ENCODE measurements around the gene CXorf65.

The CXorf65 gene

DNA sequence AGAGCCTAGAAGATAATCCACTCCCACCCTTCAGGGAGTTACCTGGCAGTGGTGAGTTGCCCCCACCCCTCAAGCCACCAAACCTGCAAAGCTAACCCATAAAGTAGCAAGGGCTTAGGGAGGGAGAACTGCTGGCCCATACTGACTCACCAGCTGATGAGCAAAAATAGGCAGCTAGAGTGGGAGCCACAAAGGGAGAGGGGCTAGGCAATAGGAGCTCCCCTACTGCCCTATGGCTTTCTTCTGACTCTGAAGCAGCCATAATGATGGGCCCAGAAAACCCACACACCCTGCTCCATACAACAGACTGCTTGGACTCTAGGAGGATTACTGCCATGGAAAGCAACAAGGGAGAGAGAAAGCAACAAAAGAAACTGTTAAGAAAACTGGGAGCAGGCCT, 46.4 kb downstream of the CXorf65 start:
- DNase-seq: no peak

GRCh38 chrX:71057848-71058530, 48.6 kb downstream of the CXorf65 start:
- no peak for DNase-seq

DNA sequence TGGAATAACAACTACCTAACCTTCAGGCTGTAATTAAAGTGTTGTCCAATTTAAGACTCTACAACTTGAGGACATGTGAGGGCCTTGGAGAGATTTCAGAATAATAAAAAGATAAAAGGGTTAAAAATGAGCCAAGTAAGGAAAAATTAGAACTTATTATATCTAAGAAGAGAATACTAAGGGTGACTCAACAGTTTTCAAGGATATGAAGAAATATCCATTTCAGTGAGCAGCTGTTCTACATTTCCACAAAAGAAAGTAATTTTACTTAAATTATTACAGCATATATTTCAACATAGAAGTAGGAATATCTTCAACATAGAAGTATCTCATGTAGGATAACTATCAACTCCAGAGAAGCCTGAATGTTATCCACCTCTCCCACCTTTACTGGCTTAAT, 49.7 kb downstream of the CXorf65 start:
- DNase-seq: no peak
